WTC11 (cell line): ENCODE results near the gene FAM163A.

Experiments
- CBFB ChIP-seq: sonication (generic); formaldehyde crosslinking; IDR thresholded peaks from 2 replicates; pipeline ENCODE4 v1.8.1; 2022; ENCODE audit warnings: mild to moderate bottlenecking, low read depth, missing genetic modification reagents
- NR2C2 ChIP-seq: sonication (generic); formaldehyde crosslinking; IDR thresholded peaks from 2 replicates; pipeline ENCODE4 v1.8.0; 2022; ENCODE audit warnings: mild to moderate bottlenecking, missing genetic modification reagents
- ZNF121 ChIP-seq: sonication (generic); formaldehyde crosslinking; IDR thresholded peaks from 2 replicates; pipeline ENCODE4 v1.8.0; 2023; ENCODE audit warnings: missing genetic modification reagents
- ZNF232 ChIP-seq: sonication (generic); formaldehyde crosslinking; IDR thresholded peaks from 2 replicates; pipeline ENCODE4 v1.8.0; 2022; ENCODE audit warnings: mild to moderate bottlenecking, missing genetic modification reagents
- TF ChIP-seq, protein P1 (sequence below): sonication (generic); formaldehyde crosslinking; IDR thresholded peaks from 2 replicates; pipeline ENCODE4 v1.8.0; 2022; ENCODE audit warnings: mild to moderate bottlenecking, missing genetic modification reagents
- TF ChIP-seq, protein P2 (sequence below): fragments of 200-600 bp; IDR thresholded peaks from 2 replicates; pipeline ENCODE4 v1.8.0; 2022; ENCODE audit warnings: antibody characterized with exemption
- TF ChIP-seq, protein P3 (sequence below): sonication (generic); formaldehyde crosslinking; IDR thresholded peaks from 2 replicates; pipeline ENCODE4 v1.8.1; 2022; ENCODE audit warnings: low read depth, mild to moderate bottlenecking, moderate library complexity, missing genetic modification reagents, borderline replicate concordance

DNA sequence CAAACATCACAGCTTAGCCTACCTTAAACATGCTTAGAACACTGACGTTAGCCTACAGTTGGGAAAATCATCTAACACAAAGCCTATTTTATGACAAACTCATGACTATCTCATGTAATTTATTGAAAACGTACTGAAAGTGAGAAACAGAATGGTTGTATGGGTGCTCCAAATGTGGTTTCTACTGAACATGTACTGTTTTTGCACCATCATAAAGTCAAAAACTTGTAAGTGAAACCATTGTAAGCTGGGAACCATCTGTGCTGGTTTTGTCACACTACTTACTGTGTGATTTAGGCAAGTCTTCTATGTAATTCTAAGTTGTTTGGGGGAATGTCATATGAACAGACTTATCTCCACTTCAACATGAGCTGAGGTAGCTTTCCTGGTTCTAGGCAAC, 79.0 kb downstream of the FAM163A start:
- TF ChIP-seq CBFB (CRISPR knock-in tag) (no peak), ZNF232 (CRISPR knock-in tag) (no peak), NR2C2 (no peak), ZNF121 (CRISPR knock-in tag) (no peak)
- TF ChIP-seq, protein P1, sequence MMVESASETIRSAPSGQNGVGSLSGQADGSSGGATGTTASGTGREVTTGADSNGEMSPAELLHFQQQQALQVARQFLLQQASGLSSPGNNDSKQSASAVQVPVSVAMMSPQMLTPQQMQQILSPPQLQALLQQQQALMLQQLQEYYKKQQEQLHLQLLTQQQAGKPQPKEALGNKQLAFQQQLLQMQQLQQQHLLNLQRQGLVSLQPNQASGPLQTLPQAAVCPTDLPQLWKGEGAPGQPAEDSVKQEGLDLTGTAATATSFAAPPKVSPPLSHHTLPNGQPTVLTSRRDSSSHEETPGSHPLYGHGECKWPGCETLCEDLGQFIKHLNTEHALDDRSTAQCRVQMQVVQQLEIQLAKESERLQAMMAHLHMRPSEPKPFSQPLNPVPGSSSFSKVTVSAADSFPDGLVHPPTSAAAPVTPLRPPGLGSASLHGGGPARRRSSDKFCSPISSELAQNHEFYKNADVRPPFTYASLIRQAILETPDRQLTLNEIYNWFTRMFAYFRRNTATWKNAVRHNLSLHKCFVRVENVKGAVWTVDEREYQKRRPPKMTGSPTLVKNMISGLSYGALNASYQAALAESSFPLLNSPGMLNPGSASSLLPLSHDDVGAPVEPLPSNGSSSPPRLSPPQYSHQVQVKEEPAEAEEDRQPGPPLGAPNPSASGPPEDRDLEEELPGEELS (CRISPR knock-in tag): no peak
- TF ChIP-seq, protein P2, sequence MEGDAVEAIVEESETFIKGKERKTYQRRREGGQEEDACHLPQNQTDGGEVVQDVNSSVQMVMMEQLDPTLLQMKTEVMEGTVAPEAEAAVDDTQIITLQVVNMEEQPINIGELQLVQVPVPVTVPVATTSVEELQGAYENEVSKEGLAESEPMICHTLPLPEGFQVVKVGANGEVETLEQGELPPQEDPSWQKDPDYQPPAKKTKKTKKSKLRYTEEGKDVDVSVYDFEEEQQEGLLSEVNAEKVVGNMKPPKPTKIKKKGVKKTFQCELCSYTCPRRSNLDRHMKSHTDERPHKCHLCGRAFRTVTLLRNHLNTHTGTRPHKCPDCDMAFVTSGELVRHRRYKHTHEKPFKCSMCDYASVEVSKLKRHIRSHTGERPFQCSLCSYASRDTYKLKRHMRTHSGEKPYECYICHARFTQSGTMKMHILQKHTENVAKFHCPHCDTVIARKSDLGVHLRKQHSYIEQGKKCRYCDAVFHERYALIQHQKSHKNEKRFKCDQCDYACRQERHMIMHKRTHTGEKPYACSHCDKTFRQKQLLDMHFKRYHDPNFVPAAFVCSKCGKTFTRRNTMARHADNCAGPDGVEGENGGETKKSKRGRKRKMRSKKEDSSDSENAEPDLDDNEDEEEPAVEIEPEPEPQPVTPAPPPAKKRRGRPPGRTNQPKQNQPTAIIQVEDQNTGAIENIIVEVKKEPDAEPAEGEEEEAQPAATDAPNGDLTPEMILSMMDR: no peak
- TF ChIP-seq, protein P3, sequence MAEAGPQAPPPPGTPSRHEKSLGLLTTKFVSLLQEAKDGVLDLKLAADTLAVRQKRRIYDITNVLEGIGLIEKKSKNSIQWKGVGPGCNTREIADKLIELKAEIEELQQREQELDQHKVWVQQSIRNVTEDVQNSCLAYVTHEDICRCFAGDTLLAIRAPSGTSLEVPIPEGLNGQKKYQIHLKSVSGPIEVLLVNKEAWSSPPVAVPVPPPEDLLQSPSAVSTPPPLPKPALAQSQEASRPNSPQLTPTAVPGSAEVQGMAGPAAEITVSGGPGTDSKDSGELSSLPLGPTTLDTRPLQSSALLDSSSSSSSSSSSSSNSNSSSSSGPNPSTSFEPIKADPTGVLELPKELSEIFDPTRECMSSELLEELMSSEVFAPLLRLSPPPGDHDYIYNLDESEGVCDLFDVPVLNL (CRISPR knock-in tag): no peak
